IMR-90 (cell line): ENCODE data around the gene GALNT7. TPM values are rescaled to one million over a fixed set of nuclear protein-coding genes. Genes with fewer than 3 reads are reported as not detected.

ENCODE experiments used
- ATAC-seq: fragments of 200-7000 bp; cut with Tn5 transposase; 2 replicates; pipeline ENCODE4 v1.9.1; 2020; ENCODE audit warnings: low read depth, mild to moderate bottlenecking, moderate library complexity
- BruUV-seq: library from RNA; stranded (reverse); fragments of 400-500 nt; replicated peaks from 2 replicates; lab custom pipeline; 2021; lab: Mats Ljungman, UMichigan
- CTCF ChIA-PET: fragments of 300-600 bp; formaldehyde crosslinking; extraction: SDS; loops from one replicate; lab custom pipeline; 2021; ENCODE audit warnings: antibody characterized with exemption; lab: Yijun Ruan, JAX
- POLR2A ChIA-PET: fragments of 300-600 bp; sonication (Branson Sonifier 250); formaldehyde crosslinking; loops from one replicate; lab custom pipeline; 2022; ENCODE audit warnings: antibody characterized with exemption; ENCODE audit not compliant: unreplicated experiment; lab: Charles Lee
- DNase-seq: peaks from one replicate; pipeline ENCODE4 v3.0.0; 2013
- H2AFZ ChIP-seq: replicated peaks from 2 replicates; pipeline ENCODE3; 2013; ENCODE audit warnings: low read length, mild to moderate bottlenecking; ENCODE audit not compliant: poor library complexity
- H2AK5ac ChIP-seq: 2 replicates; pipeline ENCODE4 v1.6.1; 2013; ENCODE audit warnings: low read depth, low read length, inconsistent platforms
- H2AK9ac ChIP-seq: replicated peaks from 2 replicates; pipeline ENCODE3; 2013; ENCODE audit warnings: mild to moderate bottlenecking, low read depth, low read length, moderate library complexity; ENCODE audit not compliant: poor library complexity
- H2BK120ac ChIP-seq: 2 replicates; pipeline ENCODE4 v1.6.1; 2013; ENCODE audit warnings: low read depth, low read length, inconsistent platforms
- H2BK15ac ChIP-seq: 3 replicates; pipeline ENCODE4 v1.6.1; 2013; ENCODE audit warnings: low read depth, low read length, inconsistent platforms
- H2BK20ac ChIP-seq: 2 replicates; pipeline ENCODE4 v1.6.1; 2013; ENCODE audit warnings: low read depth, mild to moderate bottlenecking, inconsistent platforms, low read length, moderate library complexity
- H2BK5ac ChIP-seq: 2 replicates; pipeline ENCODE4 v1.6.1; 2013; ENCODE audit warnings: mild to moderate bottlenecking, low read depth, low read length, inconsistent platforms; ENCODE audit not compliant: poor library complexity, severe bottlenecking
- H3K14ac ChIP-seq: replicated peaks from 2 replicates; pipeline ENCODE4 v1.6.1; 2013; ENCODE audit warnings: low read depth, low read length, inconsistent platforms
- H3K18ac ChIP-seq: 2 replicates; pipeline ENCODE4 v1.6.1; 2013; ENCODE audit warnings: low read depth, low read length, control low read depth
- H3K23ac ChIP-seq: 2 replicates; pipeline ENCODE4 v1.6.1; 2013; ENCODE audit warnings: low read depth, low read length, inconsistent platforms
- H3K27ac ChIP-seq: 2 replicates; pipeline ENCODE4 v1.5.1; 2013; ENCODE audit warnings: mild to moderate bottlenecking, control low read depth, low read length; ENCODE audit not compliant: insufficient read depth
- H3K27me3 ChIP-seq: 2 replicates; pipeline ENCODE4 v1.6.1; 2013; ENCODE audit warnings: low read length; ENCODE audit not compliant: control insufficient read depth, insufficient read depth
- H3K36me3 ChIP-seq: 2 replicates; pipeline ENCODE4 v1.6.1; 2013; ENCODE audit warnings: low read length, mixed read lengths; ENCODE audit not compliant: control insufficient read depth, insufficient read depth
- H3K4ac ChIP-seq: 2 replicates; pipeline ENCODE4 v1.6.1; 2013; ENCODE audit warnings: low read depth, low read length, inconsistent platforms
- H3K4me1 ChIP-seq: 2 replicates; pipeline ENCODE4 v1.6.1; 2013; ENCODE audit warnings: low read length, mixed read lengths; ENCODE audit not compliant: control insufficient read depth, insufficient read depth
- H3K4me2 ChIP-seq: 2 replicates; pipeline ENCODE4 v1.6.1; 2013; ENCODE audit warnings: low read depth, mild to moderate bottlenecking, control low read depth, low read length, moderate library complexity
- H3K4me3 ChIP-seq: 2 replicates; pipeline ENCODE4 v1.5.1; 2013; ENCODE audit warnings: low read depth, mild to moderate bottlenecking, control low read depth, low read length, moderate library complexity; ENCODE audit not compliant: insufficient read depth
- H3K56ac ChIP-seq: 2 replicates; pipeline ENCODE4 v1.6.1; 2013; ENCODE audit warnings: low read length, inconsistent platforms; ENCODE audit not compliant: insufficient read depth; ENCODE audit errors: extremely low read depth
- H3K79me1 ChIP-seq, 2 experiments: 2 replicates each; pipeline ENCODE4 v1.6.1; 2013; ENCODE audit warnings: low read length in 2 of 2, inconsistent platforms in 1 of 2, low read depth in 1 of 2
- H3K9ac ChIP-seq: 2 replicates; pipeline ENCODE4 v1.6.1; 2013; ENCODE audit warnings: low read depth, low read length, control low read depth
- H3K9me1 ChIP-seq: 2 replicates; pipeline ENCODE4 v1.6.1; 2013; ENCODE audit warnings: low read length, inconsistent platforms; ENCODE audit not compliant: insufficient read depth
- H3K9me3 ChIP-seq: 2 replicates; pipeline ENCODE4 v1.6.1; 2013; ENCODE audit warnings: low read length; ENCODE audit not compliant: control insufficient read depth, insufficient read depth
- H4K20me1 ChIP-seq: 2 replicates; pipeline ENCODE4 v1.6.1; 2013; ENCODE audit warnings: low read length, inconsistent platforms; ENCODE audit not compliant: insufficient read depth
- H4K5ac ChIP-seq: 2 replicates; pipeline ENCODE4 v1.6.1; 2013; ENCODE audit warnings: mild to moderate bottlenecking, low read depth, low read length, control low read depth
- H4K8ac ChIP-seq, 2 experiments: 2 replicates each; pipeline ENCODE4 v1.6.1; 2013; ENCODE audit warnings: low read depth in 2 of 2, low read length in 2 of 2, control low read depth in 1 of 2, inconsistent platforms in 1 of 2
- H4K91ac ChIP-seq: 2 replicates; pipeline ENCODE4 v1.6.1; 2013; ENCODE audit warnings: low read depth, low read length, inconsistent platforms; ENCODE audit not compliant: insufficient read depth
- CEBPB ChIP-seq: IDR thresholded peaks from 2 replicates; pipeline ENCODE4 v1.6.1; 2012; ENCODE audit warnings: low read depth, low read length, improper control_type of control experiment
- CHD1 ChIP-seq: IDR thresholded peaks from 2 replicates; pipeline ENCODE4 v1.6.1; 2012; ENCODE audit warnings: low read depth, low read length, improper control_type of control experiment
- FOS ChIP-seq: fragments of 150-350 bp; IDR thresholded peaks from 2 replicates; pipeline ENCODE4 v1.6.1; 2016; ENCODE audit warnings: low read depth, low read length
- NFE2L2 ChIP-seq: fragments of 150-350 bp; IDR thresholded peaks from 2 replicates; pipeline ENCODE4 v1.6.1; 2016; ENCODE audit warnings: low read depth, mild to moderate bottlenecking, low read length
- POLR2A ChIP-seq: IDR thresholded peaks from 2 replicates; pipeline ENCODE4 v1.6.1; 2012; ENCODE audit warnings: mild to moderate bottlenecking, low read depth, low read length
- RCOR1 ChIP-seq: IDR thresholded peaks from 2 replicates; pipeline ENCODE4 v1.6.1; 2012; ENCODE audit warnings: mild to moderate bottlenecking, low read length, improper control_type of control experiment; ENCODE audit not compliant: insufficient replicate concordance
- RFX5 ChIP-seq: IDR thresholded peaks from 2 replicates; pipeline ENCODE4 v1.8.0; 2012; ENCODE audit warnings: low read depth, mild to moderate bottlenecking, low read length, moderate library complexity
- SMC3 ChIP-seq: fragments of 150-350 bp; IDR thresholded peaks from 2 replicates; pipeline ENCODE4 v1.6.1; 2016; ENCODE audit warnings: low read depth, mild to moderate bottlenecking, antibody characterized with exemption, low read length, moderate library complexity
- WGBS, 2 experiments: methylation state at CpG; one replicate each; pipeline versions ENCODE4 v1.1.5 to v1.1.7; 2013; ENCODE audit warnings: missing lambda C conversion rate in 2 of 2; ENCODE audit not compliant: insufficient read length in 1 of 2; ENCODE audit errors: extremely low coverage in 2 of 2; 5-methylcytosine and 5-hydroxymethylcytosine counted together
- dilution Hi-C: fragments of 300-500 bp; cut with HindIII; formaldehyde crosslinking; loops from one replicate; pipeline ENCODE4 v1.14.3; 2018; ENCODE audit warnings: low sequenced_read_pairs; ENCODE audit not compliant: unreplicated experiment
- in situ Hi-C: fragments of 300-500 bp; cut with MboI; formaldehyde crosslinking; loops from 3 replicates; pipeline ENCODE4 v1.14.3; 2019; ENCODE audit warnings: low sequenced_read_pairs, inconsistent platforms, mixed read lengths
- intact Hi-C: fragments of 100-400 bp; cut with micrococcal nuclease; formaldehyde crosslinking; loops from 2 replicates; pipeline ENCODE4 v1.10.0; 2022
- polyA plus RNA-seq, 3 experiments: library from polyadenylated mRNA; depleted of rRNA; stranded (reverse); fragments of >200 nt; gene quantifications; 2 replicates each; pipeline ENCODE4 v1.2.3, GENCODE V29; 2012; ENCODE audit warnings: low replicate concordance in 1 of 3
- total RNA-seq: library from RNA; depleted of rRNA; stranded (reverse); fragments of >200 nt; gene quantifications from 2 replicates; pipeline ENCODE4 v1.2.3, GENCODE V29; 2012
- TF ChIP-seq, protein P1 (sequence below): fragments of 150-350 bp; IDR thresholded peaks from 2 replicates; pipeline ENCODE4 v1.6.1; 2017; ENCODE audit warnings: mild to moderate bottlenecking, antibody characterized with exemption, low read length, low read depth
- TF ChIP-seq, protein P2 (sequence below): fragments of 150-350 bp; IDR thresholded peaks from 2 replicates; pipeline ENCODE4 v1.6.1; 2016; ENCODE audit warnings: low read depth, mild to moderate bottlenecking, low read length, moderate library complexity, borderline replicate concordance
- TF ChIP-seq, protein P3 (sequence below): conservative IDR thresholded peaks from 2 replicates; pipeline ENCODE4 v1.5.1; 2012; ENCODE audit warnings: mild to moderate bottlenecking, low read depth, low read length, improper control_type of control experiment

GALNT7 gene
- total and polyA plus RNA-seq, 2 of the 4 experiments (the other 2 are of a cell fraction), result 19.1 to 31.2 TPM

DNA sequence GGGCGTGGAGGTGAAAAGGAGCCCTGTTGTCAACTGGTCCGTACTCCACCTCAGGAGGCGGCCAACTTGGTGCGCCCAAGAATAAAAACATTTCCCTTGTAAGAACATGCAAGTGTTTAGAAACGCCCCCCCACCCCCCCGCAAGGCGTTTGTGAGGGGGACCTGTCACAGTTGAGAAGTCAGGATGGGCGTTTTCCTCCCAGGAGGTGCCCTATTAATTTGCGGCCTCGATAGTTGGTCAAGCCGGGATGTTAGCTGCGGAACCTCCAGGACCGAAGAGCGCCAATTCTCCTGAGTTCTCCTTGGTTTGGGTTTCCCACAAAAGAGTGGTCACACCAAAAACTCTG, 201.5 kb downstream of the GALNT7 start (continued):
- no peak for TF ChIP-seq SMC3

GRCh38 chr4:173370477-173371291, 202.1 kb downstream of the GALNT7 start, which contains the start of gene SAP30:
SAP30 (plus strand) TSS chr4:173370954; CDS start chr4:173371183, 229 bp downstream.
- peak within 1 kb of the TSS; percentile 83 for H4K91ac ChIP-seq
- BruUV-seq, result no TSS peak
- H4K8ac ChIP-seq, result peak within 1 kb of the TSS; percentile 65 to 87; a peak in 3 of 4 replicates
- peak within 1 kb of the TSS; percentile 80 for H3K14ac ChIP-seq
- peaks cover 4 to 9% of the 10 kb centered on the region in 2 experiments for H3K79me1 ChIP-seq
- H2AFZ ChIP-seq, result peak within 1 kb of the TSS; percentile 97
- peak within 1 kb of the TSS; percentile 71 for H4K5ac ChIP-seq
- peak; percentile 98 for DNase-seq
- peak; percentile 91 for ATAC-seq
- POLR2A ChIA-PET, result interaction anchor here (0.6 to 1.4 kb wide), 3 partner anchors 36 to 513 kb away, joined by 3 to 12 read pairs (median 4); partner anchors contain the start of gene HMGB2
- peak within 1 kb of the TSS; percentile 86 for H2BK5ac ChIP-seq
- peak within 1 kb of the TSS; percentile 78 for H3K27ac ChIP-seq
- 0 out of 2 replicates have a peak, but pooled peaks cover 3% of the 10 kb centered on the region for H3K9me1 ChIP-seq
- in situ Hi-C loops, result no loop called here
- H2AK9ac ChIP-seq, result peak within 1 kb of the TSS; percentile 95
- intact Hi-C loops, result loop anchor here (1.0 to 5.0 kb wide), 2 partner anchors 36 to 912 kb away; partner anchors contain the start of genes CEP44, FBXO8 and HMGB2
- H2AK5ac ChIP-seq, result peak within 1 kb of the TSS; percentile 57; the same call in 1 of the 2 replicates
- peak within 1 kb of the TSS; percentile 91 for H3K56ac ChIP-seq
- no peaks in the 10 kb centered on the region for H3K27me3 ChIP-seq
- H3K4me3 ChIP-seq, result peak within 1 kb of the TSS; percentile 96
- peak within 1 kb of the TSS; percentile 96 for H3K4me2 ChIP-seq
- H3K4ac ChIP-seq, result peak within 1 kb of the TSS; percentile 84
- peaks cover 1% of the 10 kb centered on the region; the same call in 1 of the 2 replicates for H3K36me3 ChIP-seq
- H3K23ac ChIP-seq, result peak within 1 kb of the TSS; percentile 92
- no peaks in the 10 kb centered on the region for H4K20me1 ChIP-seq
- dilution Hi-C loops, result no loop called here
- H2BK20ac ChIP-seq, result no peak within 1 kb of the TSS
- no peaks in the 10 kb centered on the region for H3K9me3 ChIP-seq
- H3K9ac ChIP-seq, result peak within 1 kb of the TSS; percentile 95
- H3K4me1 ChIP-seq, result no peaks in the 10 kb centered on the region; the same call in 1 of the 2 replicates
- CTCF ChIA-PET, result no interaction called here
- peak within 1 kb of the TSS; percentile 78 for H3K18ac ChIP-seq
- H2BK15ac ChIP-seq, result 0 out of 3 replicates have a peak within 1 kb of the TSS, but pooled peaks have one; percentile 37
- peak within 1 kb of the TSS; percentile 60; the same call in 1 of the 2 replicates for H2BK120ac ChIP-seq
- 0% methylated on average over 38 of the region's 72 CpGs; no CpG with 5 or more reads in 1 of the 2 experiments for WGBS, 2 experiments
- TF ChIP-seq RFX5 (no peak), SMC3 (no peak), NFE2L2 (no peak), CHD1 (no peak), FOS (no peak), POLR2A (peak; percentile 81), CEBPB (no peak), RCOR1 (no peak)
- TF ChIP-seq, protein P1, sequence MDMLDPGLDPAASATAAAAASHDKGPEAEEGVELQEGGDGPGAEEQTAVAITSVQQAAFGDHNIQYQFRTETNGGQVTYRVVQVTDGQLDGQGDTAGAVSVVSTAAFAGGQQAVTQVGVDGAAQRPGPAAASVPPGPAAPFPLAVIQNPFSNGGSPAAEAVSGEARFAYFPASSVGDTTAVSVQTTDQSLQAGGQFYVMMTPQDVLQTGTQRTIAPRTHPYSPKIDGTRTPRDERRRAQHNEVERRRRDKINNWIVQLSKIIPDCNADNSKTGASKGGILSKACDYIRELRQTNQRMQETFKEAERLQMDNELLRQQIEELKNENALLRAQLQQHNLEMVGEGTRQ, result peak; percentile 79
- TF ChIP-seq, protein P2, sequence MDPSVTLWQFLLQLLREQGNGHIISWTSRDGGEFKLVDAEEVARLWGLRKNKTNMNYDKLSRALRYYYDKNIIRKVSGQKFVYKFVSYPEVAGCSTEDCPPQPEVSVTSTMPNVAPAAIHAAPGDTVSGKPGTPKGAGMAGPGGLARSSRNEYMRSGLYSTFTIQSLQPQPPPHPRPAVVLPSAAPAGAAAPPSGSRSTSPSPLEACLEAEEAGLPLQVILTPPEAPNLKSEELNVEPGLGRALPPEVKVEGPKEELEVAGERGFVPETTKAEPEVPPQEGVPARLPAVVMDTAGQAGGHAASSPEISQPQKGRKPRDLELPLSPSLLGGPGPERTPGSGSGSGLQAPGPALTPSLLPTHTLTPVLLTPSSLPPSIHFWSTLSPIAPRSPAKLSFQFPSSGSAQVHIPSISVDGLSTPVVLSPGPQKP, result no peak
- TF ChIP-seq, protein P3, sequence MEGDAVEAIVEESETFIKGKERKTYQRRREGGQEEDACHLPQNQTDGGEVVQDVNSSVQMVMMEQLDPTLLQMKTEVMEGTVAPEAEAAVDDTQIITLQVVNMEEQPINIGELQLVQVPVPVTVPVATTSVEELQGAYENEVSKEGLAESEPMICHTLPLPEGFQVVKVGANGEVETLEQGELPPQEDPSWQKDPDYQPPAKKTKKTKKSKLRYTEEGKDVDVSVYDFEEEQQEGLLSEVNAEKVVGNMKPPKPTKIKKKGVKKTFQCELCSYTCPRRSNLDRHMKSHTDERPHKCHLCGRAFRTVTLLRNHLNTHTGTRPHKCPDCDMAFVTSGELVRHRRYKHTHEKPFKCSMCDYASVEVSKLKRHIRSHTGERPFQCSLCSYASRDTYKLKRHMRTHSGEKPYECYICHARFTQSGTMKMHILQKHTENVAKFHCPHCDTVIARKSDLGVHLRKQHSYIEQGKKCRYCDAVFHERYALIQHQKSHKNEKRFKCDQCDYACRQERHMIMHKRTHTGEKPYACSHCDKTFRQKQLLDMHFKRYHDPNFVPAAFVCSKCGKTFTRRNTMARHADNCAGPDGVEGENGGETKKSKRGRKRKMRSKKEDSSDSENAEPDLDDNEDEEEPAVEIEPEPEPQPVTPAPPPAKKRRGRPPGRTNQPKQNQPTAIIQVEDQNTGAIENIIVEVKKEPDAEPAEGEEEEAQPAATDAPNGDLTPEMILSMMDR, result no peak
